WTC11 (cell line): ENCODE measurements around the gene ESRRG. TPM values are rescaled to one million over a fixed set of nuclear protein-coding genes. Genes with fewer than 3 reads are reported as not detected.

Source experiments
- ATAC-seq: fragments of 200-7000 bp; cut with Tn5 transposase; 2 replicates; pipeline ENCODE4 v1.10.0; 2021; ENCODE audit warnings: mild to moderate bottlenecking, moderate library complexity
- CTCF ChIA-PET: fragments of 300-600 bp; sonication (Branson Sonifier 250); formaldehyde crosslinking; loops from one replicate; lab custom pipeline; 2021; ENCODE audit warnings: antibody characterized with exemption; lab: Charles Lee
- POLR2A ChIA-PET: fragments of 350-600 bp; sonication (Branson Sonifier 250); formaldehyde crosslinking; loops from one replicate; lab custom pipeline; 2021; ENCODE audit warnings: antibody characterized with exemption; lab: Charles Lee
- DNase-seq: peaks from one replicate; pipeline ENCODE4 v3.0.0; 2021; ENCODE audit warnings: low spot score
- H3K27ac Mint-ChIP-seq: 2 replicates; pipeline ENCODE4 v1.8.0; 2021; ENCODE audit warnings: mixed read lengths
- H3K27me3 Mint-ChIP-seq: 2 replicates; pipeline ENCODE4 v1.8.0; 2021; ENCODE audit warnings: low read depth, mild to moderate bottlenecking, moderate library complexity, mixed read lengths
- H3K36me3 Mint-ChIP-seq: 2 replicates; pipeline ENCODE4 v1.8.0; 2021; ENCODE audit warnings: mixed read lengths
- H3K4me1 Mint-ChIP-seq: 2 replicates; pipeline ENCODE4 v1.8.0; 2022; ENCODE audit warnings: mixed read lengths
- H3K4me3 Mint-ChIP-seq: 2 replicates; pipeline ENCODE4 v1.8.0; 2021; ENCODE audit warnings: mild to moderate bottlenecking, moderate library complexity, mixed read lengths
- H3K9me3 Mint-ChIP-seq: 2 replicates; pipeline ENCODE4 v1.8.0; 2021; ENCODE audit warnings: mixed read lengths
- ELF4 ChIP-seq: sonication (generic); formaldehyde crosslinking; IDR thresholded peaks from 2 replicates; pipeline ENCODE4 v1.8.1; 2022; ENCODE audit warnings: low read depth, mild to moderate bottlenecking, moderate library complexity, missing genetic modification reagents
- FOXP1 ChIP-seq: sonication (generic); formaldehyde crosslinking; IDR thresholded peaks from 2 replicates; pipeline ENCODE4 v1.8.0; 2022; ENCODE audit warnings: missing genetic modification reagents, mild to moderate bottlenecking, moderate library complexity, borderline replicate concordance
- KAT7 ChIP-seq: sonication (generic); formaldehyde crosslinking; IDR thresholded peaks from 2 replicates; pipeline ENCODE4 v1.8.1; 2023; ENCODE audit warnings: missing genetic modification reagents, mild to moderate bottlenecking, borderline replicate concordance
- NFE2L1 ChIP-seq: sonication (generic); formaldehyde crosslinking; IDR thresholded peaks from 2 replicates; pipeline ENCODE4 v1.8.1; 2023; ENCODE audit warnings: missing genetic modification reagents
- OVOL2 ChIP-seq: fragments of 250-450 bp; sonication (Bioruptor Pico); IDR thresholded peaks from 2 replicates; pipeline ENCODE4 v1.9.0; 2021; ENCODE audit warnings: mild to moderate bottlenecking, borderline replicate concordance
- RORB ChIP-seq: fragments of 250-450 bp; sonication (Bioruptor Pico); IDR thresholded peaks from 2 replicates; pipeline ENCODE4 v1.9.0; 2021; ENCODE audit warnings: mild to moderate bottlenecking
- TEAD1 ChIP-seq: sonication (generic); formaldehyde crosslinking; IDR thresholded peaks from 2 replicates; pipeline ENCODE4 v1.8.0; 2022; ENCODE audit warnings: mild to moderate bottlenecking, missing genetic modification reagents
- ZBTB21 ChIP-seq: sonication (generic); formaldehyde crosslinking; IDR thresholded peaks from 2 replicates; pipeline ENCODE4 v1.8.1; 2023; ENCODE audit warnings: mild to moderate bottlenecking, missing genetic modification reagents, borderline replicate concordance
- ZNF317 ChIP-seq: sonication (generic); formaldehyde crosslinking; IDR thresholded peaks from 2 replicates; pipeline ENCODE4 v1.8.1; 2023; ENCODE audit warnings: low read depth, mild to moderate bottlenecking, moderate library complexity, missing genetic modification reagents, borderline replicate concordance
- ZNF396 ChIP-seq: fragments of 250-450 bp; sonication (Bioruptor Pico); IDR thresholded peaks from 2 replicates; pipeline ENCODE4 v1.8.0; 2021; ENCODE audit warnings: mild to moderate bottlenecking, moderate library complexity, borderline replicate concordance
- total RNA-seq: library from RNA; stranded (reverse); gene quantifications from 3 replicates; pipeline ENCODE4 v1.2.3, GENCODE V29; 2021
- TF ChIP-seq, protein P1 (sequence below): sonication (generic); formaldehyde crosslinking; IDR thresholded peaks from 2 replicates; pipeline ENCODE4 v1.8.0; 2022; ENCODE audit warnings: mild to moderate bottlenecking, missing genetic modification reagents
- TF ChIP-seq, protein P2 (sequence below): sonication (generic); formaldehyde crosslinking; IDR thresholded peaks from 2 replicates; pipeline ENCODE4 v1.8.0; 2022; ENCODE audit warnings: mild to moderate bottlenecking, missing genetic modification reagents
- TF ChIP-seq, protein P3 (sequence below): sonication (generic); formaldehyde crosslinking; IDR thresholded peaks from 2 replicates; pipeline ENCODE4 v1.8.1; 2022; ENCODE audit warnings: mild to moderate bottlenecking, moderate library complexity, missing genetic modification reagents
- TF ChIP-seq, protein P4 (sequence below): sonication (generic); formaldehyde crosslinking; IDR thresholded peaks from 2 replicates; pipeline ENCODE4 v1.8.1; 2023; ENCODE audit warnings: mild to moderate bottlenecking, missing genetic modification reagents, borderline replicate concordance
- TF ChIP-seq, protein P5 (sequence below): sonication (generic); formaldehyde crosslinking; IDR thresholded peaks from 2 replicates; pipeline ENCODE4 v1.8.1; 2023; ENCODE audit warnings: mild to moderate bottlenecking, missing genetic modification reagents
- TF ChIP-seq, protein P6 (sequence below): sonication (generic); formaldehyde crosslinking; IDR thresholded peaks from 2 replicates; pipeline ENCODE4 v1.8.0; 2023; ENCODE audit warnings: missing genetic modification reagents

Gene ESRRG
- total RNA-seq, 1 experiment from 2014 or later, result 2.3 TPM

DNA sequence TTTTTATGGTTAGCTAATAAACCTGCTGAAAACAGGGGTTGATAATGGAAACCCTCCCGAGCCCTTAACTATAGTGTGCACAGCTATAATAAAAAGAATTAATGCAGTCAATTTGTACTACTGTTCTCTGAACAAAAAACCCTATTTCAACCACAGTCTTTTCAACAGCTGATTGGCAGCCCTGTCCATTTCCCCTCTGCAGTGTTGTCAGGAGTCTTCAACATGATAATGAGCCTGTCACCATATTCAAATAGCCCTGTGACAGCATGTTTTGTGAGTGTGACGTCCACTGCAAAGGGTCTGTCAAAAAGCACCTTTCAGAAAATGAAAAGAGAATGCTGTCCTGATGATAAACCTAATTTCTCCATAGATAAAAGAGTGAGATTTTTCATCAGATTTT, 92.7 kb downstream of the ESRRG start:
- Mint-ChIP-seq H3K9me3 (no peaks in the 10 kb centered on the region), H3K27ac (no peak overlapping the region), H3K4me3 (no peak overlapping the region), H3K36me3 (no peaks in the 10 kb centered on the region), H3K4me1 (peaks cover 10% of the 10 kb centered on the region), H3K27me3 (no peaks in the 10 kb centered on the region)
- TF ChIP-seq OVOL2 (CRISPR knock-in tag) (no peak), ZNF317 (CRISPR knock-in tag) (no peak), KAT7 (no peak), FOXP1 (CRISPR knock-in tag) (no peak), ZBTB21 (CRISPR knock-in tag) (no peak)
- TF ChIP-seq, protein P1, sequence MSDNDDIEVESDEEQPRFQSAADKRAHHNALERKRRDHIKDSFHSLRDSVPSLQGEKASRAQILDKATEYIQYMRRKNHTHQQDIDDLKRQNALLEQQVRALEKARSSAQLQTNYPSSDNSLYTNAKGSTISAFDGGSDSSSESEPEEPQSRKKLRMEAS (CRISPR knock-in tag), result no peak
- TF ChIP-seq, protein P2, sequence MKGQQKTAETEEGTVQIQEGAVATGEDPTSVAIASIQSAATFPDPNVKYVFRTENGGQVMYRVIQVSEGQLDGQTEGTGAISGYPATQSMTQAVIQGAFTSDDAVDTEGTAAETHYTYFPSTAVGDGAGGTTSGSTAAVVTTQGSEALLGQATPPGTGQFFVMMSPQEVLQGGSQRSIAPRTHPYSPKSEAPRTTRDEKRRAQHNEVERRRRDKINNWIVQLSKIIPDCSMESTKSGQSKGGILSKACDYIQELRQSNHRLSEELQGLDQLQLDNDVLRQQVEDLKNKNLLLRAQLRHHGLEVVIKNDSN (CRISPR knock-in tag), result no peak
- ChIA-PET CTCF (interaction anchor here (0.7 kb wide), 1 partner anchor 29 kb away, joined by 3 read pairs; no protein-coding TSS in a partner anchor), POLR2A (interaction anchor here (0.5 kb wide), 1 partner anchor 98 kb away, joined by 3 read pairs; no protein-coding TSS in a partner anchor)
- ATAC-seq (no peak), DNase-seq (no peak)

DNA sequence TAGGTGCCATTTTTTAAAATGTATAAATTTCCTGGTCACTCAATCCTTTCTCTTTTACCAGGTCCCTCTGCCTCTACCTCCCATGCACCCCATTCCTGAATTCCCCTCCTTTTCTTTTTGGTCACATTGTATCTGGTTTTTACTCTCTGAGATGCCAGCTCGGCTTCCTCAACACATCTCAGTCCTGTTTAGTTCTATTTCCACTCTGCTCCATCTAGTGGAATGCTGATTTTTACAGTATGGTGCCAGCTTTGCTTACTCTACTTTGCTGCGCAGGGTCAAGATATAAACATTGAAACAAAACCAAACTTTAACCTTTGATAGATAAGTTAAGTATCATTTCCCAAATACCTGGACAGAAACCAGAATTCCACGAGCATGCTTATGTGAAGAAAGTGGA, 96.0 kb downstream of the ESRRG start:
- Mint-ChIP-seq H3K9me3 (no peaks in the 10 kb centered on the region), H3K27ac (no peak overlapping the region), H3K4me1 (peaks cover 3% of the 10 kb centered on the region), H3K4me3 (no peak overlapping the region), H3K36me3 (no peaks in the 10 kb centered on the region), H3K27me3 (no peaks in the 10 kb centered on the region)
- POLR2A ChIA-PET, result no interaction called here
- DNase-seq (no peak), ATAC-seq (no peak)
- CTCF ChIA-PET, result interaction anchor here (0.5 to 0.7 kb wide), 2 partner anchors 256 to 355 kb away, joined by 3 to 4 read pairs; no protein-coding TSS in a partner anchor
- TF ChIP-seq RORB (CRISPR knock-in tag), result no peak
- TF ChIP-seq FOXP1 (CRISPR knock-in tag), result no peak
- TF ChIP-seq, protein P3, sequence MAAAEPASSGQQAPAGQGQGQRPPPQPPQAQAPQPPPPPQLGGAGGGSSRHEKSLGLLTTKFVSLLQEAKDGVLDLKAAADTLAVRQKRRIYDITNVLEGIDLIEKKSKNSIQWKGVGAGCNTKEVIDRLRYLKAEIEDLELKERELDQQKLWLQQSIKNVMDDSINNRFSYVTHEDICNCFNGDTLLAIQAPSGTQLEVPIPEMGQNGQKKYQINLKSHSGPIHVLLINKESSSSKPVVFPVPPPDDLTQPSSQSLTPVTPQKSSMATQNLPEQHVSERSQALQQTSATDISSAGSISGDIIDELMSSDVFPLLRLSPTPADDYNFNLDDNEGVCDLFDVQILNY (CRISPR knock-in tag), result no peak
- TF ChIP-seq ELF4 (CRISPR knock-in tag), result no peak
- TF ChIP-seq, protein P4, sequence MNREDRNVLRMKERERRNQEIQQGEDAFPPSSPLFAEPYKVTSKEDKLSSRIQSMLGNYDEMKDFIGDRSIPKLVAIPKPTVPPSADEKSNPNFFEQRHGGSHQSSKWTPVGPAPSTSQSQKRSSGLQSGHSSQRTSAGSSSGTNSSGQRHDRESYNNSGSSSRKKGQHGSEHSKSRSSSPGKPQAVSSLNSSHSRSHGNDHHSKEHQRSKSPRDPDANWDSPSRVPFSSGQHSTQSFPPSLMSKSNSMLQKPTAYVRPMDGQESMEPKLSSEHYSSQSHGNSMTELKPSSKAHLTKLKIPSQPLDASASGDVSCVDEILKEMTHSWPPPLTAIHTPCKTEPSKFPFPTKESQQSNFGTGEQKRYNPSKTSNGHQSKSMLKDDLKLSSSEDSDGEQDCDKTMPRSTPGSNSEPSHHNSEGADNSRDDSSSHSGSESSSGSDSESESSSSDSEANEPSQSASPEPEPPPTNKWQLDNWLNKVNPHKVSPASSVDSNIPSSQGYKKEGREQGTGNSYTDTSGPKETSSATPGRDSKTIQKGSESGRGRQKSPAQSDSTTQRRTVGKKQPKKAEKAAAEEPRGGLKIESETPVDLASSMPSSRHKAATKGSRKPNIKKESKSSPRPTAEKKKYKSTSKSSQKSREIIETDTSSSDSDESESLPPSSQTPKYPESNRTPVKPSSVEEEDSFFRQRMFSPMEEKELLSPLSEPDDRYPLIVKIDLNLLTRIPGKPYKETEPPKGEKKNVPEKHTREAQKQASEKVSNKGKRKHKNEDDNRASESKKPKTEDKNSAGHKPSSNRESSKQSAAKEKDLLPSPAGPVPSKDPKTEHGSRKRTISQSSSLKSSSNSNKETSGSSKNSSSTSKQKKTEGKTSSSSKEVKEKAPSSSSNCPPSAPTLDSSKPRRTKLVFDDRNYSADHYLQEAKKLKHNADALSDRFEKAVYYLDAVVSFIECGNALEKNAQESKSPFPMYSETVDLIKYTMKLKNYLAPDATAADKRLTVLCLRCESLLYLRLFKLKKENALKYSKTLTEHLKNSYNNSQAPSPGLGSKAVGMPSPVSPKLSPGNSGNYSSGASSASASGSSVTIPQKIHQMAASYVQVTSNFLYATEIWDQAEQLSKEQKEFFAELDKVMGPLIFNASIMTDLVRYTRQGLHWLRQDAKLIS (CRISPR knock-in tag), result no peak
- TF ChIP-seq, protein P5, sequence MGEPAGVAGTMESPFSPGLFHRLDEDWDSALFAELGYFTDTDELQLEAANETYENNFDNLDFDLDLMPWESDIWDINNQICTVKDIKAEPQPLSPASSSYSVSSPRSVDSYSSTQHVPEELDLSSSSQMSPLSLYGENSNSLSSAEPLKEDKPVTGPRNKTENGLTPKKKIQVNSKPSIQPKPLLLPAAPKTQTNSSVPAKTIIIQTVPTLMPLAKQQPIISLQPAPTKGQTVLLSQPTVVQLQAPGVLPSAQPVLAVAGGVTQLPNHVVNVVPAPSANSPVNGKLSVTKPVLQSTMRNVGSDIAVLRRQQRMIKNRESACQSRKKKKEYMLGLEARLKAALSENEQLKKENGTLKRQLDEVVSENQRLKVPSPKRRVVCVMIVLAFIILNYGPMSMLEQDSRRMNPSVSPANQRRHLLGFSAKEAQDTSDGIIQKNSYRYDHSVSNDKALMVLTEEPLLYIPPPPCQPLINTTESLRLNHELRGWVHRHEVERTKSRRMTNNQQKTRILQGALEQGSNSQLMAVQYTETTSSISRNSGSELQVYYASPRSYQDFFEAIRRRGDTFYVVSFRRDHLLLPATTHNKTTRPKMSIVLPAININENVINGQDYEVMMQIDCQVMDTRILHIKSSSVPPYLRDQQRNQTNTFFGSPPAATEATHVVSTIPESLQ (CRISPR knock-in tag), result no peak
- TF ChIP-seq TEAD1 (CRISPR knock-in tag), result no peak
- no peak for TF ChIP-seq NFE2L1 (CRISPR knock-in tag)
- no peak for TF ChIP-seq ZNF396
- TF ChIP-seq, protein P6, sequence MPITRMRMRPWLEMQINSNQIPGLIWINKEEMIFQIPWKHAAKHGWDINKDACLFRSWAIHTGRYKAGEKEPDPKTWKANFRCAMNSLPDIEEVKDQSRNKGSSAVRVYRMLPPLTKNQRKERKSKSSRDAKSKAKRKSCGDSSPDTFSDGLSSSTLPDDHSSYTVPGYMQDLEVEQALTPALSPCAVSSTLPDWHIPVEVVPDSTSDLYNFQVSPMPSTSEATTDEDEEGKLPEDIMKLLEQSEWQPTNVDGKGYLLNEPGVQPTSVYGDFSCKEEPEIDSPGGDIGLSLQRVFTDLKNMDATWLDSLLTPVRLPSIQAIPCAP, result no peak
